ENCODE data around the gene SMIM32.

GRCh38 chr5:136216230-136216629, 23.3 kb upstream of the SMIM32 start:
- no peak for TF ChIP-seq POLR2A (IDR thresholded peaks at IDR 0.05)
- TF ChIP-seq CTCF (IDR thresholded peaks at IDR 0.05 in 8 of 11, conservative IDR thresholded peaks at IDR 0.05 in 3 of 11) = no peak

Data from spleen (tissue), 7 donors.